H1 (cell line): Measurements from ENCODE around the gene KCNJ3. TPM values are rescaled to one million over a fixed set of nuclear protein-coding genes. Genes with fewer than 3 reads are reported as not detected.

Experiments
- CTCF ChIA-PET: fragments of 300-600 bp; sonication (Branson Sonifier 250); formaldehyde crosslinking; loops from one replicate; lab custom pipeline; 2021; ENCODE audit not compliant: partially characterized antibody; lab: Charles Lee
- POLR2A ChIA-PET: fragments of 300-600 bp; sonication (Branson Sonifier 250); formaldehyde crosslinking; loops from one replicate; lab custom pipeline; 2021; ENCODE audit warnings: inconsistent platforms; ENCODE audit not compliant: partially characterized antibody; lab: Charles Lee
- DNase-seq, 2 experiments: peaks; one replicate each; pipeline versions ENCODE4 v3.0.0 to v3.0.0-alpha.2; 2010 to 2022; ENCODE audit warnings: low spot score in 2 of 2, low read depth in 1 of 2, mixed read lengths in 1 of 2
- FAIRE-seq: peaks from 2 replicates; lab custom pipeline; 2011; peaks lifted over from hg19 to GRCh38; lab: Jason Lieb, UNC
- H2AFZ ChIP-seq: 2 replicates; pipeline ENCODE4 v1.8.1; 2012; ENCODE audit warnings: low read length, inconsistent platforms
- H2AK5ac ChIP-seq: 2 replicates; pipeline ENCODE4 v1.6.1; 2013; ENCODE audit warnings: low read depth, low read length
- H2BK120ac ChIP-seq: replicated peaks from 2 replicates; pipeline ENCODE3; 2013; ENCODE audit warnings: low read depth, low read length, inconsistent platforms
- H2BK12ac ChIP-seq: 2 replicates; pipeline ENCODE4 v1.6.1; 2013; ENCODE audit warnings: low read depth, low read length
- H2BK15ac ChIP-seq: 2 replicates; pipeline ENCODE4 v1.6.1; 2013; ENCODE audit warnings: low read length
- H2BK20ac ChIP-seq: 2 replicates; pipeline ENCODE4 v1.6.1; 2013; ENCODE audit warnings: low read length
- H2BK5ac ChIP-seq: 2 replicates; pipeline ENCODE4 v1.6.1; 2013; ENCODE audit warnings: low read depth, low read length
- H3K14ac ChIP-seq: 2 replicates; pipeline ENCODE4 v1.6.1; 2013; ENCODE audit warnings: inconsistent platforms; ENCODE audit not compliant: insufficient read length
- H3K18ac ChIP-seq: 2 replicates; pipeline ENCODE4 v1.6.1; 2013; ENCODE audit warnings: low read length; ENCODE audit errors: extremely low read depth
- H3K23ac ChIP-seq: 2 replicates; pipeline ENCODE4 v1.6.1; 2013; ENCODE audit warnings: inconsistent platforms; ENCODE audit not compliant: insufficient read length
- H3K23me2 ChIP-seq: 2 replicates; pipeline ENCODE4 v1.6.1; 2013; ENCODE audit warnings: low read depth, low read length
- H3K27ac ChIP-seq: 2 replicates; pipeline ENCODE4 v1.6.1; 2011; ENCODE audit warnings: low read depth, low read length, inconsistent platforms
- H3K27me3 ChIP-seq, 4 experiments: replicated peaks in 1 of 4; 1 replicate in 1 of 4; 2 replicates in 3 of 4; pipeline versions ENCODE4 v1.6.1 to v1.8.1; 2011 to 2013; ENCODE audit warnings: low read length in 3 of 4, mild to moderate bottlenecking in 3 of 4, inconsistent platforms in 2 of 4, mixed read lengths in 2 of 4, moderate library complexity in 1 of 4; ENCODE audit not compliant: control insufficient read depth in 3 of 4, insufficient read depth in 3 of 4; ENCODE audit errors: extremely low read depth in 1 of 4
- H3K36me3 ChIP-seq, 4 experiments: 2 replicates each; pipeline versions ENCODE4 v1.6.1 to v1.8.1; 2011 to 2013; ENCODE audit warnings: mild to moderate bottlenecking in 4 of 4, low read length in 3 of 4, moderate library complexity in 2 of 4, control low read depth in 1 of 4, inconsistent platforms in 1 of 4; ENCODE audit not compliant: insufficient read depth in 4 of 4, control insufficient read depth in 2 of 4
- H3K4ac ChIP-seq: replicated peaks from 2 replicates; pipeline ENCODE3; 2013; ENCODE audit warnings: low read length, low read depth, mixed read lengths, inconsistent platforms; ENCODE audit not compliant: insufficient read length
- H3K4me1 ChIP-seq, 4 experiments: replicated peaks in 1 of 4; 1 replicate in 1 of 4; 2 replicates in 3 of 4; pipeline versions ENCODE4 v1.6.1 to v1.8.1; 2011 to 2013; ENCODE audit warnings: low read length in 3 of 4, inconsistent platforms in 2 of 4, mixed read lengths in 1 of 4; ENCODE audit not compliant: insufficient read depth in 4 of 4, control insufficient read depth in 3 of 4
- H3K4me2 ChIP-seq, 2 experiments: 2 replicates each; pipeline versions ENCODE4 v1.6.1 to v1.8.1; 2011 to 2013; ENCODE audit warnings: low read depth in 2 of 2, low read length in 2 of 2, control low read depth in 1 of 2, inconsistent platforms in 1 of 2, mild to moderate bottlenecking in 1 of 2; ENCODE audit not compliant: insufficient read depth in 1 of 2
- H3K4me3 ChIP-seq, 4 experiments: fragments of 200-600, 300-600 bp in 1 of 4; sonication (generic), shearing (Covaris generic), sonication (Bioruptor Twin) in 1 of 4; 2 replicates each; pipeline versions ENCODE4 v1.5.1 to v1.8.1; 2011 to 2016; ENCODE audit warnings: low read length in 4 of 4, low read depth in 3 of 4, control low read depth in 2 of 4, inconsistent platforms in 2 of 4, mild to moderate bottlenecking in 2 of 4, mixed read lengths in 1 of 4, moderate library complexity in 1 of 4; ENCODE audit not compliant: insufficient read depth in 2 of 4; ENCODE audit errors: extremely low read depth in 1 of 4
- H3K56ac ChIP-seq: replicated peaks from 2 replicates; pipeline ENCODE3; 2013; ENCODE audit warnings: low read depth, mild to moderate bottlenecking, mixed read lengths, low read length, inconsistent platforms; ENCODE audit not compliant: insufficient read length
- H3K79me1 ChIP-seq: 2 replicates; pipeline ENCODE4 v1.6.1; 2013; ENCODE audit warnings: low read depth, low read length, control low read depth
- H3K79me2 ChIP-seq, 2 experiments: 2 replicates each; pipeline versions ENCODE4 v1.6.1 to v1.8.1; 2012 to 2013; ENCODE audit warnings: low read length in 2 of 2, mild to moderate bottlenecking in 2 of 2, inconsistent platforms in 1 of 2; ENCODE audit not compliant: insufficient read depth in 2 of 2, control insufficient read depth in 1 of 2
- H3K9ac ChIP-seq, 4 experiments: replicated peaks in 1 of 4; 1 replicate in 1 of 4; 2 replicates in 3 of 4; pipeline versions ENCODE4 v1.6.1 to v1.8.1; 2011 to 2013; ENCODE audit warnings: low read depth in 3 of 4, low read length in 3 of 4, control low read depth in 2 of 4, mild to moderate bottlenecking in 2 of 4, moderate library complexity in 2 of 4, inconsistent platforms in 1 of 4; ENCODE audit errors: extremely low read depth in 1 of 4
- H3K9me3 ChIP-seq, 2 experiments: 2 replicates each; pipeline versions ENCODE4 v1.6.1 to v1.8.1; 2012 to 2013; ENCODE audit warnings: mild to moderate bottlenecking in 2 of 2, moderate library complexity in 2 of 2, control low read depth in 1 of 2, inconsistent platforms in 1 of 2, low read depth in 1 of 2, low read length in 1 of 2, mixed read lengths in 1 of 2; ENCODE audit not compliant: insufficient read depth in 2 of 2
- H4K20me1 ChIP-seq, 2 experiments: replicated peaks in 1 of 2; 2 replicates each; pipeline versions ENCODE3 to v1.8.1; 2011 to 2013; ENCODE audit warnings: inconsistent platforms in 2 of 2, low read length in 2 of 2, mild to moderate bottlenecking in 1 of 2; ENCODE audit not compliant: insufficient read depth in 2 of 2, control insufficient read depth in 1 of 2
- H4K5ac ChIP-seq: 2 replicates; pipeline ENCODE4 v1.6.1; 2013; ENCODE audit warnings: low read length, low read depth, mixed read lengths, inconsistent platforms; ENCODE audit not compliant: insufficient read length
- H4K8ac ChIP-seq: 2 replicates; pipeline ENCODE4 v1.8.0; 2013; ENCODE audit warnings: mild to moderate bottlenecking, moderate library complexity, low read length, inconsistent platforms; ENCODE audit not compliant: insufficient read depth; ENCODE audit errors: extremely low read depth
- H4K91ac ChIP-seq: replicated peaks from 2 replicates; pipeline ENCODE3; 2013; ENCODE audit warnings: low read length, mixed read lengths, inconsistent platforms; ENCODE audit not compliant: insufficient read length
- ASH2L ChIP-seq: fragments of 200-600, 300-600 bp; sonication (generic); IDR thresholded peaks from one replicate; pipeline ENCODE4 v1.7.1; 2017; ENCODE audit warnings: low read length
- ATF3 ChIP-seq: IDR thresholded peaks from 2 replicates; pipeline ENCODE4 v1.6.1; 2011; ENCODE audit warnings: low read depth, mild to moderate bottlenecking, low read length; ENCODE audit not compliant: insufficient read depth
- BCL11A ChIP-seq, 2 experiments: IDR thresholded peaks; one replicate each; pipeline ENCODE4 v1.6.1; 2011; ENCODE audit warnings: low read depth in 2 of 2, low read length in 2 of 2, mild to moderate bottlenecking in 2 of 2
- CREB1 ChIP-seq: IDR thresholded peaks from 2 replicates; pipeline ENCODE4 v1.6.1; 2012; ENCODE audit warnings: inconsistent platforms
- HDAC6 ChIP-seq: IDR thresholded peaks from one replicate; pipeline ENCODE4 v1.7.1; 2012; ENCODE audit warnings: low read depth, mild to moderate bottlenecking, inconsistent platforms, low read length, moderate library complexity
- JUND ChIP-seq: IDR thresholded peaks from 2 replicates; pipeline ENCODE4 v1.6.1; 2011; ENCODE audit warnings: mild to moderate bottlenecking, improper control_type of control experiment, low read length
- POLR2AphosphoS5 ChIP-seq: IDR thresholded peaks from 2 replicates; pipeline ENCODE4 v1.6.1; 2011; ENCODE audit warnings: low read depth, low read length
- SIN3A ChIP-seq, 2 experiments: IDR thresholded peaks in 1 of 2; conservative IDR thresholded peaks in 1 of 2; 2 replicates each; pipeline ENCODE4 v1.6.1; 2011 to 2012; ENCODE audit warnings: low read length in 2 of 2, improper control_type of control experiment in 1 of 2, low read depth in 1 of 2, mild to moderate bottlenecking in 1 of 2
- SIRT6 ChIP-seq: IDR thresholded peaks from one replicate; pipeline ENCODE4 v1.7.1; 2012; ENCODE audit warnings: low read length, inconsistent platforms
- WGBS, 2 experiments: shearing (Covaris generic) in 1 of 2; methylation state at CpG; one replicate each; pipeline versions ENCODE4 v1.1.6 to v1.1.7; 2013 to 2015; ENCODE audit warnings: low lambda C conversion rate in 2 of 2, mixed read lengths in 2 of 2, inconsistent platforms in 1 of 2, low coverage in 1 of 2, missing lambda C conversion rate in 1 of 2; ENCODE audit not compliant: insufficient replicate concordance in 2 of 2, insufficient coverage in 1 of 2, insufficient read length in 1 of 2; ENCODE audit errors: extremely low coverage in 1 of 2, missing lambda C conversion rate in 1 of 2; 5-methylcytosine and 5-hydroxymethylcytosine counted together
- polyA plus RNA-seq, 7 experiments: library from polyadenylated mRNA; depleted of rRNA in 3 of 7; stranded (reverse) in 5 of 7; unstranded in 2 of 7; fragments of >200 nt in 5 of 7; fragments of 200-250 nt in 2 of 7; gene quantifications; 1 replicate in 5 of 7; 2 replicates in 1 of 7; 4 replicates in 1 of 7; pipeline versions ENCODE4 v1.2.1 to v1.2.3, GENCODE V29; 2011 to 2013; ENCODE audit warnings: missing spikeins in 2 of 7, mixed read lengths in 2 of 7
- total RNA-seq: library from RNA; stranded (reverse); fragmentation: NEBNext Ultra II Directional; extraction: Animal tissue kit (Norgen Biotek cat#: 25700); gene quantifications from 2 replicates; pipeline ENCODE4 v1.2.1, GENCODE V29; 2021
- TF ChIP-seq, protein P1 (sequence below), 3 experiments: IDR thresholded peaks; 1 replicate in 2 of 3; 2 replicates in 1 of 3; pipeline versions ENCODE4 v1.5.1 to v1.6.1; 2011; ENCODE audit warnings: low read length in 3 of 3, mild to moderate bottlenecking in 3 of 3, inconsistent platforms in 2 of 3, low read depth in 1 of 3, moderate library complexity in 1 of 3; ENCODE audit not compliant: insufficient read depth in 1 of 3; ENCODE audit errors: control extremely low read depth in 1 of 3

The KCNJ3 gene
- total and polyA plus RNA-seq, 2 of the 8 experiments (the other 6 are each of a cell fraction or from before 2014, with no cell fraction given), result 0.11 to 0.50 TPM

GRCh38 chr2:154709215-154709614, 10.7 kb downstream of the KCNJ3 start:
- Histone ChIP-seq H3K23me2 (no peaks in the 10 kb centered on the region), H3K56ac (no peak overlapping the region), H3K9me3 (no peaks in the 10 kb centered on the region), H3K4me2 (no peak overlapping the region), H2BK15ac (no peak overlapping the region), H3K14ac (no peak overlapping the region), H2BK20ac (no peak overlapping the region), H2AK5ac (no peak overlapping the region), H3K9ac (no peak overlapping the region), H3K23ac (no peak overlapping the region), H3K36me3 (no peaks in the 10 kb centered on the region), H3K27ac (no peak overlapping the region), H3K27me3 (no peaks in the 10 kb centered on the region), H2AFZ (no peak overlapping the region), H4K8ac (no peak overlapping the region), H4K20me1 (no peaks in the 10 kb centered on the region), H3K18ac (no peak overlapping the region), H4K91ac (no peak overlapping the region), H3K79me2 (no peaks in the 10 kb centered on the region), H3K4me3 (no peak overlapping the region), H3K4me1 (peaks cover 0 to 6% (median 2%) of the 10 kb centered on the region in 4 experiments; a peak in 2 of 7 replicates), H3K79me1 (no peaks in the 10 kb centered on the region), H2BK120ac (no peak overlapping the region), H3K4ac (no peak overlapping the region), H2BK12ac (no peak overlapping the region), H2BK5ac (no peak overlapping the region), H4K5ac (no peak overlapping the region)
- WGBS, 2 experiments, result 91% methylated on average over 3 of the region's 3 CpGs; no CpG with 5 or more reads in 1 of the 2 experiments
- DNase-seq, result no peak
- ChIA-PET CTCF (interaction anchor here (0.6 to 1.3 kb wide), 2 partner anchors 24 to 32 kb away, joined by 3 read pairs; no protein-coding TSS in a partner anchor), POLR2A (no interaction called here)
- no peak for FAIRE-seq
- TF ChIP-seq BCL11A (IDR thresholded peaks at IDR 0.05; ENCODE audit: low read depth in 2 of 2, low read length in 2 of 2), result no peak
- TF ChIP-seq ATF3, result no peak
- TF ChIP-seq CREB1, result no peak
- no peak for TF ChIP-seq JUND
- TF ChIP-seq, protein P1, sequence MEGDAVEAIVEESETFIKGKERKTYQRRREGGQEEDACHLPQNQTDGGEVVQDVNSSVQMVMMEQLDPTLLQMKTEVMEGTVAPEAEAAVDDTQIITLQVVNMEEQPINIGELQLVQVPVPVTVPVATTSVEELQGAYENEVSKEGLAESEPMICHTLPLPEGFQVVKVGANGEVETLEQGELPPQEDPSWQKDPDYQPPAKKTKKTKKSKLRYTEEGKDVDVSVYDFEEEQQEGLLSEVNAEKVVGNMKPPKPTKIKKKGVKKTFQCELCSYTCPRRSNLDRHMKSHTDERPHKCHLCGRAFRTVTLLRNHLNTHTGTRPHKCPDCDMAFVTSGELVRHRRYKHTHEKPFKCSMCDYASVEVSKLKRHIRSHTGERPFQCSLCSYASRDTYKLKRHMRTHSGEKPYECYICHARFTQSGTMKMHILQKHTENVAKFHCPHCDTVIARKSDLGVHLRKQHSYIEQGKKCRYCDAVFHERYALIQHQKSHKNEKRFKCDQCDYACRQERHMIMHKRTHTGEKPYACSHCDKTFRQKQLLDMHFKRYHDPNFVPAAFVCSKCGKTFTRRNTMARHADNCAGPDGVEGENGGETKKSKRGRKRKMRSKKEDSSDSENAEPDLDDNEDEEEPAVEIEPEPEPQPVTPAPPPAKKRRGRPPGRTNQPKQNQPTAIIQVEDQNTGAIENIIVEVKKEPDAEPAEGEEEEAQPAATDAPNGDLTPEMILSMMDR (IDR thresholded peaks at IDR 0.05; ENCODE audit: control extremely low read depth in 1 of 3, insufficient read depth in 1 of 3, low read depth in 1 of 3, low read length in 3 of 3), result no peak
- TF ChIP-seq ASH2L, result no peak
- TF ChIP-seq SIRT6, result no peak
- TF ChIP-seq SIN3A (conservative IDR thresholded peaks at IDR 0.05 in 1 of 2, IDR thresholded peaks at IDR 0.05 in 1 of 2; ENCODE audit: low read depth in 1 of 2, low read length in 2 of 2), result no peak
- no peak for TF ChIP-seq POLR2AphosphoS5
- TF ChIP-seq HDAC6, result no peak
